HUDEP-2 (cell line): ENCODE measurements around the gene FARS2.

Experiments used
- DNase-seq, 76 experiments: peaks; one replicate each; lab custom pipeline; 2025; ENCODE audit not compliant: unreplicated experiment in 76 of 76; lab: John Stamatoyannopoulos, UW

FARS2 gene

GRCh38 chr6:5285081-5285480 is 23.8 kb downstream of the FARS2 start:
- DNase-seq, result no peak

- DNase-seq, result no peak
These were observed 24.2 kb downstream of the FARS2 start for GRCh38 chr6:5285526-5285925.

GRCh38 chr6:5286780-5287179 is 25.5 kb downstream of the FARS2 start:
- DNase-seq, result no peak

GRCh38 chr6:5287205-5287965 is 26.1 kb downstream of the FARS2 start:
- no peak for DNase-seq

- no peak for DNase-seq
These were observed 26.6 kb downstream of the FARS2 start for GRCh38 chr6:5287966-5288297.

DNA sequence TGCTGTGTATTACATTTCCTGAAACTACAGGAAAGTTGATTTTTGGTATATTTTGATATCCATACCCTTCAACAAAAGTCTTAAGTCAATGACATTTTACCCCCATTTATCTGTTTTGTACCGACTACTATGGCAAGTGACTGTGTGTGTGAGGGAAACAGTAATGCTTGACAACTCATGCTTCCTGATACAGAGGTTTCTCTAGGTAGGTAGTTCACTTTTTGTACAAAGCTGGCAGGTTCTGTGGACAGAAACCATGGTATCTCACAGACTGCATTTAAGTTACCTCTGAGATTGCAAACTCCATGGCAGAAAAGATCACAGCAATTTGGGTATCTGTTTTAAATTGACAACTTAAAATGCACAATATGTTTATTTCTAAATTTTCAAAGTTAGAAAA is 28.8 kb downstream of the FARS2 start:
- no peak for DNase-seq

- no peak for DNase-seq
These were observed 29.2 kb downstream of the FARS2 start for GRCh38 chr6:5290500-5290899.

- no peak for DNase-seq
These were observed 30.8 kb downstream of the FARS2 start for GRCh38 chr6:5292154-5292553.

DNA sequence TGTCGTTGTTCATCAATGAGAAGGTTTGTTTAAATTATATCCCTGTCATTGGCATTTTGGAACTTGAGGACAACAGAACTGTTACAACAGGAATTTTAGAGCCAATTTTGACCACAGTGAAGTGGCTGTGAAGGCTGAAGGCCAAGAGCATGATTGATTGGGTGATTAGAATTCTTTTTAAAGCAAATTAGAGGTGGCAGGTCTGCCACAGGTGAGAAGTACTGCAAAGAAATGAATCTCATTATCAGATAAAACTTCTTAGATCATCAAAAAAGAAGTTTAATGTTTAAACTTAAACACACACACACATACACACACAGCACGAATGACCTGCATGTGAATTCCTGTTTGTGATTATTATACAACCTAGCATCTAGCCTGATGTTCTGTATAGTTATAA is 32.4 kb downstream of the FARS2 start:
- no peak for DNase-seq

DNA sequence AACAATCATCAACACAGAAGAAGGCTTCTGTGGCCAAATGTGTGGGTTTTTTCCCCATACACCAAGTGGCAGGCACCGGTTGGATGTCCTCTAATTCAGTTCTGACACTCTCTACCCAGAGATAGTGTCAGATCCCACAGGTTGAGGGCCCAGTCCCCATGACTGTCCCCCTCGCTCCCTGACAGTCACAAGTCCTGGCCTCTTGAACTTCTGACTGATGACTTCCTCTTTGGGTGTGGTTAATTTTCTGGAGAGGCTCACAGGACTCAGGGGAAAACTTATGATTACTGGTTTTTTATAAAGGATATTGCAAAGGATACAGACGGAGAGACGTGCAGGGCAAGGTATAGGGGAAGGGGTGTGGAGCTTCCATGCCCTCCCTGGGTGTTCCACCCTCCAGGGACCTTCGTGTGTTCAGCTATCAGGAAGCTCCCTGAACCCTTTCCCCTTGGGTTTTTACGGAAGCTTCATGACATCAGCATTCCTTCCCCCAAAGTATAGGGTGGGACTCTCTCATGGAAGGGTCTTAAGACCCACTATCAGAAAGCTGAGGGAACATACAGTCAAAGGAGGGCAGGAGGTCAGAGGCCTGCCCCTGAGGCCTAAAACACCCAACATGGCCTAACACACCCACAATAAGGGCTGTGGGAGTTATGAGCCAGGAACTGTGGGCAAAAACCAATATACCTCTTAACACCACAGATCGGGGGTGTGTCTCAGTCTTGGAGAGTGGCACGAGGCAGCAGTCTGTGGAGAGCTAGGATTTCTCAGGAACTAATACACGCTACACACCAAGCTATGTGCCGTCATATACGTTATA is 33.3 kb downstream of the FARS2 start:
- peak in 11 of 76 experiments; percentile 8 to 50 (median 30) for DNase-seq

DNA sequence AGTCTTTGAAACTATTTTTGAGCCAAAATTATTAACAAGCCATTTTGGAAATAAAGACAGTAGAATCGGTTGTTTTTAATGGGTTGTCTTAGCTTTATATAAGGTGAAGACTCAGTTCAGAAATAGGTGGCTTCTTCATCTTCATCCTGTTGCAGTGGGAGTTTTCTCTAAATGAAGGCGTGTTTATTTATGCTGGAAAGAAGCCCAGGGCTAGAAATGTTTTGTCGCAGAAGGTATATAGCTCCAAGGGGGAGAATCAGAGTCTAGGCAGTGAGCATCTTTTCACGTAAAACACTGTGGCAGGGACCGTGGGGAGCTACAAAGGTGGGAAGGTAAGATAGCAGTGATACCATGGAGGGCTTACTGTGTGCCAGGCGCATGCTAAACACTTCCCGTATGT is 34.3 kb downstream of the FARS2 start:
- DNase-seq, result no peak

- no peak for DNase-seq
These were observed 39.0 kb downstream of the FARS2 start for GRCh38 chr6:5300206-5300764.

DNA sequence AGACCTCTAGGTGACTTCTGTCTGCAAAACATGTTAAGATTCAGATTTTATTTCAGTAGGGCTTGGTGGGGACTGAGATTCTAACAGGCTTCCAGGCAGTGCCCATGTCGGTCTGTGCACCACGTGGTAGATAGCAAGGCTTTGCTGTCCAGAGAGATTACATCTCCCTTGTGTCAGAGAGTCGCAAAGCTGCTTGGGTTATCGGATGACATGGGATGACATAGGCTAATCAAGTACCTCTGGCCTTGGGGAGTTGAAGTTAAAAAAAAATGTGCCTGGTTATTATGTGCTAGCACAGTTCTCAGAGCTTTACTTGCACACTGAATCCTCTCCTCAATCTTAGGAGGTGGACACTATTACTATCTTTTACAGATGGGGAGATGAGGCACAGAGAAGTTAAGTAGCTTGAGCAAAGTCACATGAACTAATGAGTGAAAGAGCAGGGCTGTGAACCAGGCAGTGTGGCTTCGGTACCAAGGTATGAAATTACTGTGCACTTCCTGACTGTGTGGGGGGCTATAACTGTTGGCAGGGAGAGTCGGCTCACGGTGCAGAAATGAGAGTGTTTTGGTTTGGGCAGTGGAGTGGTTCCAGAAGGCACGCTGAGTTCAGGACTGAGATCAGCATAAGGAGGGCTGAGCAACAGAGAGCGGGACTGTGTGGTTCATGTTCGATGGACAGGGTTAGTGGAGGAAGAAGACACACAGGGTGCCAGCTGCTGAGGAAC is 41.1 kb downstream of the FARS2 start:
- DNase-seq, result peak in 52 of 76 experiments; percentile 6 to 84 (median 45)

GRCh38 chr6:5302995-5303622 is 41.8 kb downstream of the FARS2 start:
- DNase-seq, result peak in 19 of 76 experiments; percentile 6 to 61 (median 25)

DNA sequence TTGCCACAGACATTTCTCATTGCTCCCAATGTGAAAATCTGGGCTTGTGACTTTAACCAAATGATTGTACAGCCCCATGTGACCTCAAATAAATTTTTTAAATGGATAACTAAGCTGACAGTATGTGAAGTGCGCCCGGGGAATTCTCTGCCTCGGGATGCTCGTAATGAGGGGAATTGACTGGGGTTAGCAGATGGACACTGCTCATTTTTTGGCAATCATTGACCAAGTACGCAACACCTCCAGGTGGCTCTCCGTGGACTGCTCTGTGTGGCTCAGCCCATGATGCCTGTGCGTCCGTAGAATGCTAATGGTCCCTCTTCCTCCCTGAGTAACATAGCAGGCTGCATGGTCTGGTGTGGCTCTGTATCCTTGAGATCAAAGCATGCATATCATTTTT is 42.4 kb downstream of the FARS2 start:
- DNase-seq, result no peak

- DNase-seq, result no peak
These were observed 44.8 kb downstream of the FARS2 start for GRCh38 chr6:5305968-5306626.

DNA sequence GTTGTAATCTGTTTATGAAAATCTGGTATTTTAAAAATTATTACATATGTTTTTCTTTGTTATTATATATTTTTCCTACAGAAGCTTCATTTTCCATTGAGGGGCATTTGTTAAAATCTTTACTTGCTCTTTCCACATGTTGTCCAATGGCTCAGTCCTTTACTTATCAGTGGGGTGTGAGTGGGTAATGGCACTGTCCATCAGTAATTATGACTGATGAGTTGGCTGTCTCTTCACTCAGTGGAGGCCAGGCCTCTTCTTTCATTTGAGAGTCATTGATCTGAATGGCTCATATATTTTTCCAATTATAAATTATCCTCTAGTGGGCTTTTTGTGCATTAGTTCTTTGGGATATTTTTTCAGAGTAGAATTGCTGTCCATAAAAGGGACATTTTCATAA is 45.7 kb downstream of the FARS2 start:
- no peak for DNase-seq

DNA sequence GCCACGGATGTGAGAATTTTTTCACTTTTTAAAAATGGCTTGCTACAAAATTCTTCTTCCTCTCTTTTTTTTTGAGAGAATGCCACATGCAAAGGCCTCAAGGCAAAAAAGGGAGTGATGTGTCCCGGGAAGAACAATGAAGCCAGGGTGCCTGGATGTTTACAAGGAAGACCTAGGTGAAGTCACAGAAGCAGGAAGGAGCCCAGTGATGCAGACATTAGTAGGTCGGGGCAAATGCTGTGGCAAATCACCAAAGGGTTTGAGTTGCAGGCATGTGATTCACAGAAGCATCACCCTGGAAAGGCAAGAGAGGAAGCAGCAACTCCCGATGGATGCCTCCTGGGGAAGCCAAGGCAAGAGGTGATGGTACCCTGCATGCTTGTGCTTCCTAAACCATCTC is 46.8 kb downstream of the FARS2 start:
- no peak for DNase-seq

- DNase-seq, result no peak
These were observed 53.0 kb downstream of the FARS2 start for GRCh38 chr6:5314191-5314865.

- no peak for DNase-seq
These were observed 54.6 kb downstream of the FARS2 start for GRCh38 chr6:5315881-5316280.
